SH-SY5Y (cell line): ENCODE results near the gene AEN.

Source experiments
- GATA2 ChIP-seq: IDR thresholded peaks from 2 replicates; pipeline ENCODE4 v1.6.1; 2011; ENCODE audit warnings: mild to moderate bottlenecking, low read depth, low read length
- GATA3 ChIP-seq: IDR thresholded peaks from 2 replicates; pipeline ENCODE4 v1.6.1; 2011; ENCODE audit warnings: low read depth, mild to moderate bottlenecking, low read length, moderate library complexity

DNA sequence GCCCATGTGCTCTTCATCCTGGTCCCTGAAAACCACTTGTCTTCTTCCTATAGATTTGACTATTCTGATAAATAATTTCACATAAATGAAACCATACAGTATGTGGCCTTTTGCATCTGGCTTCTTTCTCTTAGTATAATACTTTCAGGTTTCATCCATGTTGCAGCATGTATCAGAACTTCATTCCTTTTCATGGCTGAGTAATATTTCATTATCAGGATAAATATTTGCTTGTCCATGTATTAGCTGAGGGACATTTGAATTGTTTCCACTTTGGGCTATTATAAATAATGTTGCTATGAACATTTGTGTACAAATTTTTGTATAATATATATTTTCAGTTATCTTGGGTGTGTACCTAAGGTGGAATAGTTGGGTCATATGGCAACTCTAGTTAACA is 29.8 kb upstream of the AEN start:
- TF ChIP-seq GATA3: no peak
- TF ChIP-seq GATA2: no peak
